BE2C (cell line): Measurements from ENCODE around the gene TUBGCP4.
A peak's percentile ranks its signal among the peaks of the same experiment; 100 is the strongest.

ENCODE experiments used
- DNase-seq: peaks from one replicate; pipeline ENCODE4 v3.0.0-alpha.2; 2020
- H3K27me3 ChIP-seq: fragments of 250-450 bp; sonication (Bioruptor Pico); 2 replicates; pipeline ENCODE4 v1.5.1; 2020; ENCODE audit warnings: mild to moderate bottlenecking
- H3K36me3 ChIP-seq: fragments of 250-450 bp; sonication (Bioruptor Pico); 2 replicates; pipeline ENCODE4 v1.5.1; 2020; ENCODE audit warnings: mild to moderate bottlenecking
- H3K4me1 ChIP-seq: fragments of 250-450 bp; sonication (Bioruptor Pico); 2 replicates; pipeline ENCODE4 v1.5.1; 2020
- H3K4me3 ChIP-seq: 2 replicates; pipeline ENCODE4 v1.5.1; 2011; ENCODE audit warnings: low read depth, low read length
- H3K9me3 ChIP-seq: fragments of 250-450 bp; sonication (Bioruptor Pico); 2 replicates; pipeline ENCODE4 v1.5.1; 2020
- CTCF ChIP-seq: IDR thresholded peaks from 2 replicates; pipeline ENCODE4 v1.5.1; 2012; ENCODE audit warnings: mild to moderate bottlenecking, low read depth, low read length

Gene TUBGCP4

DNA sequence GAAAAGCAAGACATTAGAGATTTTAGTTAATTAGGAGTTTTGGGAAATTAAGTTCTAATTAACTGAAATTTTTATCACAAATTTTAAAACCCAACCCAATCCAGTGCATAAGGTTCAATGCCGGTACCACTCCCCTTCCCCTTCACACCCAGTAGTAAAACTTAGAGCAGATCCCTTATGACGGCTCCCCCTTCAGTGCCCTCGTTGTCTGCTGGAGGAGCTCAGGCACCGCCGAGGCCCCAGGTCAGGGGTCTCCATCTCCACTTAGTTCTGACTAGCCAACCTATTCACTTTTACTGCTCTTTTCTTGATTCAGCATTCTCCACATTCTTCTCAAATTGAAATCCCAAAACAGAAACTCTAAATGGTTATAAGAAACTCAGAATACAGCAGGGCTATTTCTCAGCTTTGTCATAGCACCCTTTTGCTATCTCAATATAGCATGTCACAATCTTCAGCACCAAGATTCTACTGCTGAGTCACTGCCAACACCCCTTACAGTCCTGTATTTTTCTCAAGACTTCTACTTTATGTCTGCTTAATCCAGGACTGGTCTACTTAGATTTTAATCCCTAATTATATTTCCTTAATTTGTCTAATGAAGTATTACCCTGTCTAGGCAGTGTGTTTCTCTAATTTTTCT is 39.8 kb downstream of the TUBGCP4 start:
- Histone ChIP-seq H3K27me3 (no peaks in the 10 kb centered on the region), H3K4me3 (no peak overlapping the region), H3K36me3 (peaks cover 82% of the 10 kb centered on the region), H3K4me1 (peaks cover 12% of the 10 kb centered on the region), H3K9me3 (no peaks in the 10 kb centered on the region)
- TF ChIP-seq CTCF = no peak
- no peak for DNase-seq

DNA sequence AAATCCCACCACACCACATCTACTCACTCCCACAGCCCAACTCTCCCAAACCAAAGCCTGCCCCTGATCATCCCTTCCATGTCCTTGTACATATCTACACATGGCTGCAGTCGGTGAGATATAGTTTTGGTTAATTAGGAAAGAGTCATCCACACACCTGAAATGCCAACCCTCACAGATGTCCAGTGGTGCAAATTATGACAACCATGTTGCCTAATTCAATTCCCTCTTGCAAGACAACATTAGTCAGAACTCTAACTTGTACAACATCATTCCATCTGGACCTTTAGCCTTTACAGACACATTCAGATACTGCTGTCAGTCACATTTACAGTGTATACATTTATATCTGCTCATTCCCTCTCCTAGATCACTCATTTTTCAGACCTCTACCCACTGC is 41.2 kb downstream of the TUBGCP4 start:
- peaks cover 6% of the 10 kb centered on the region for H3K4me1 ChIP-seq
- no peak for DNase-seq
- peaks cover 90% of the 10 kb centered on the region for H3K36me3 ChIP-seq
- no peaks in the 10 kb centered on the region for H3K9me3 ChIP-seq
- no peaks in the 10 kb centered on the region for H3K27me3 ChIP-seq
- TF ChIP-seq CTCF = no peak
- H3K4me3 ChIP-seq = no peak overlapping the region

DNA sequence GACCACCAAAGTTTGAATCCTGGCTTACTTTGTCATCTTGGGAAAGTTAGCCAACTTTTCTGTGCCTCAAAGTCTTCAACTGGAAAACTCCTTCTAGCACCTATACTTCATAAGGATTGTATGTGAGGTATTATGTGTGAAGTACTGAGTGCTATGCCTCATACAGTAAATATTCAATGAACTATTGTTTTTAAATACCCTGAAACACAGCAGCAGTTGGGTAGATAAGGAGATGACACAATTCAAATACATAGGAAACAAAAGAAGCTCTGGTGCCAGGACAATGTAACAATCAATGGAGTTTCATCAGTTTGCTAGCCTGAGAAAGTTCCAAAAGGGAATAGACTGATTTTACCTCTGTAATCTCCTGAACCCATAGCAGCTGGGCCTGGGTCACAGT is 43.3 kb downstream of the TUBGCP4 start:
- no peaks in the 10 kb centered on the region for H3K9me3 ChIP-seq
- H3K4me3 ChIP-seq = no peak overlapping the region
- no peak for TF ChIP-seq CTCF
- peaks cover 82% of the 10 kb centered on the region for H3K36me3 ChIP-seq
- no peaks in the 10 kb centered on the region; the same call in 1 of the 2 replicates for H3K4me1 ChIP-seq
- no peak for DNase-seq
- H3K27me3 ChIP-seq = no peaks in the 10 kb centered on the region

- H3K9me3 ChIP-seq = no peaks in the 10 kb centered on the region
- peaks cover 69% of the 10 kb centered on the region for H3K36me3 ChIP-seq
- TF ChIP-seq CTCF = no peak
- peak; percentile 22 for DNase-seq
- H3K4me1 ChIP-seq = no peaks in the 10 kb centered on the region
- H3K4me3 ChIP-seq = no peak overlapping the region
- no peaks in the 10 kb centered on the region for H3K27me3 ChIP-seq
Measured at GRCh38 chr15:43420435-43420834, 49.5 kb downstream of the TUBGCP4 start.

DNA sequence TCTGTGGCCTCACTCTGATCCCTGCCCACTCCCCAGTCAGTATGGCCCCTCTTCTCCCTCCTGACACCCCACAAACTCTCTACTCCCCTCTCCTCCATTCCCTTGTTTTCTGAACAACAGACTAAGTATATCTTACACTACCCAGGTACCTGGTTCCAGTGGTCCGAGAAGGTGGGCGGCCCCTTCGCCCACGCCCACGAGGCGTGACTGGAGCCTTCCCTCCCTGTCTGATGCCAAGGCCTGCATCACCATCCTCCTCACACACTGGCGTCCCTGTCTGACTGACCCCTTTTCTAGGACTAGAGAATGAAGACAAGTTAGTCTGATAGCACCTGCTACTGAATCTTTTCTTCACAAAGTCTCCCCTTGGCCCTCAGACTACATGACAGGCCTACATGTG is 50.0 kb downstream of the TUBGCP4 start:
- Histone ChIP-seq H3K9me3 (no peaks in the 10 kb centered on the region), H3K27me3 (no peaks in the 10 kb centered on the region), H3K4me1 (no peaks in the 10 kb centered on the region), H3K4me3 (no peak overlapping the region), H3K36me3 (peaks cover 64% of the 10 kb centered on the region)
- no peak for DNase-seq
- no peak for TF ChIP-seq CTCF

- no peak overlapping the region for H3K4me3 ChIP-seq
Measured at GRCh38 chr15:43423793-43424192, 52.9 kb downstream of the TUBGCP4 start.

More at GRCh38 chr15:43423793-43424192, 52.9 kb downstream of the TUBGCP4 start:
- Histone ChIP-seq H3K4me1 (no peaks in the 10 kb centered on the region; the same call in 1 of the 2 replicates), H3K9me3 (no peaks in the 10 kb centered on the region), H3K36me3 (peaks cover 64% of the 10 kb centered on the region), H3K27me3 (no peaks in the 10 kb centered on the region)
- no peak for DNase-seq
- no peak for TF ChIP-seq CTCF
